C4-2B (cell line): ENCODE results near the gene CAMTA1.

Source experiments
- CTCF ChIP-seq: fragments of 450-650 bp; conservative IDR thresholded peaks from 2 replicates; pipeline ENCODE4 v1.5.1; 2017; ENCODE audit warnings: mild to moderate bottlenecking
- ZFX ChIP-seq: fragments of 450-650 bp; IDR thresholded peaks from 2 replicates; pipeline ENCODE4 v1.6.1; 2017

DNA sequence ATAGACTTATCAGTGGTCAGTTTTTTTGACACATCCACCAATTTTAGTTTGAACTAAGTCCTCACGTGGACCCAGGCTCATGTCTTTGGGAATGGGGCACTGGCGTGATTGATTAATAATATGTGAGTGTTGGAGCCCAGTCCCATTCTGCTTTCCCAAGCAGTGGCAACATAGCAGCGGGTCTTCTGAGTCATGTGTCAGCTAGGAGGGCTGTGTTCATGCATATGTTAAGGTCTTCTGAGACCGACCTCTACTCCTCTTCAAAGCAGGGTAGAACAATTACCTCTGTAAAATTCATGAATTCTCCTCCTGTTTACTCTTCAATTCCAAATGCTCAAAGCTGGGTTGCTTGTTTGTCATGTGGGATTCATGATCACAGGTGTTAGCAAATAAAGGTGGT, 291.3 kb downstream of the CAMTA1 start:
- TF ChIP-seq CTCF: no peak
- no peak for TF ChIP-seq ZFX
